Osteocyte (in vitro differentiated cells): Measurements from ENCODE around the gene FOXN3. TPM values are rescaled to one million over a fixed set of nuclear protein-coding genes. Genes with fewer than 3 reads are reported as not detected.
"Not testable (repeated sequence)": the region's sequence is repeated elsewhere in the genome, so short reads cannot be mapped to it uniquely, and the experiment has no call there.

Source experiments
- DNase-seq: peaks from one replicate; pipeline ENCODE4 v3.0.0; 2021; ENCODE audit warnings: mixed read lengths; ENCODE audit not compliant: unreplicated experiment; ENCODE audit errors: extremely low spot score
- H3K27ac Mint-ChIP-seq: one replicate; pipeline ENCODE4 v1.8.0; 2021; ENCODE audit warnings: mild to moderate bottlenecking, mixed read lengths; ENCODE audit not compliant: unreplicated experiment
- H3K27me3 Mint-ChIP-seq: one replicate; pipeline ENCODE4 v1.8.0; 2021; ENCODE audit warnings: mixed read lengths; ENCODE audit not compliant: unreplicated experiment
- H3K36me3 Mint-ChIP-seq: one replicate; pipeline ENCODE4 v1.8.0; 2021; ENCODE audit warnings: mixed read lengths; ENCODE audit not compliant: unreplicated experiment
- H3K4me1 Mint-ChIP-seq: one replicate; pipeline ENCODE4 v1.8.0; 2021; ENCODE audit warnings: mixed read lengths; ENCODE audit not compliant: unreplicated experiment
- H3K4me3 Mint-ChIP-seq: one replicate; pipeline ENCODE4 v1.8.0; 2021; ENCODE audit warnings: mild to moderate bottlenecking, moderate library complexity, mixed read lengths; ENCODE audit not compliant: unreplicated experiment
- H3K9me3 Mint-ChIP-seq: one replicate; pipeline ENCODE4 v1.8.0; 2021; ENCODE audit warnings: mixed read lengths; ENCODE audit not compliant: unreplicated experiment
- CTCF ChIP-seq: fragments of 200-600 bp; sonication (generic); IDR thresholded peaks from 2 replicates; pipeline ENCODE4 v1.5.0; 2021; ENCODE audit warnings: antibody characterized with exemption, mild to moderate bottlenecking, moderate library complexity
- total RNA-seq: library from RNA; stranded (reverse); gene quantifications from 2 replicates; pipeline ENCODE4 v1.2.1, GENCODE V29; 2021

FOXN3 gene
- total RNA-seq, 1 donor from 2014 or later, result 120 TPM

GRCh38 chr14:89207925-89208328, 209.1 kb downstream of the FOXN3 start:
- no peak overlapping the region for H3K4me3 Mint-ChIP-seq
- no peak overlapping the region for H3K27ac Mint-ChIP-seq
- H3K27me3 Mint-ChIP-seq, result no peaks in the 10 kb centered on the region

GRCh38 chr14:89206389-89207031, 210.5 kb downstream of the FOXN3 start:
- H3K27me3 Mint-ChIP-seq, result no peaks in the 10 kb centered on the region
- peaks cover 8% of the 10 kb centered on the region for H3K36me3 Mint-ChIP-seq
- H3K27ac Mint-ChIP-seq, result no peak overlapping the region
- H3K9me3 Mint-ChIP-seq, result no peaks in the 10 kb centered on the region
- no peak overlapping the region for H3K4me3 Mint-ChIP-seq
- H3K4me1 Mint-ChIP-seq, result peaks cover 3% of the 10 kb centered on the region
- TF ChIP-seq CTCF, result no peak
- no peak for DNase-seq

More at GRCh38 chr14:89207925-89208328, 209.1 kb downstream of the FOXN3 start:
- TF ChIP-seq CTCF, result no peak
- Mint-ChIP-seq H3K36me3 (peaks cover 8% of the 10 kb centered on the region), H3K9me3 (no peaks in the 10 kb centered on the region), H3K4me1 (peaks cover 3% of the 10 kb centered on the region)
- no peak for DNase-seq

- Mint-ChIP-seq H3K36me3 (peaks cover 7% of the 10 kb centered on the region), H3K4me1 (peaks cover 3% of the 10 kb centered on the region), H3K27ac (no peak overlapping the region), H3K27me3 (no peaks in the 10 kb centered on the region), H3K9me3 (no peaks in the 10 kb centered on the region), H3K4me3 (no peak overlapping the region)
- no peak for TF ChIP-seq CTCF
- no peak for DNase-seq
Observed at GRCh38 chr14:89205137-89205740, 211.8 kb downstream of the FOXN3 start.

GRCh38 chr14:89202413-89203190, 214.4 kb downstream of the FOXN3 start:
- Mint-ChIP-seq H3K9me3 (no peaks in the 10 kb centered on the region), H3K4me1 (no peaks in the 10 kb centered on the region), H3K27me3 (no peaks in the 10 kb centered on the region), H3K36me3 (peaks cover 9% of the 10 kb centered on the region), H3K4me3 (no peak overlapping the region), H3K27ac (no peak overlapping the region)
- no peak for TF ChIP-seq CTCF
- no peak for DNase-seq

- Mint-ChIP-seq H3K4me3 (no peak overlapping the region), H3K27ac (no peak overlapping the region), H3K36me3 (peaks cover 16% of the 10 kb centered on the region), H3K9me3 (no peaks in the 10 kb centered on the region), H3K4me1 (no peaks in the 10 kb centered on the region), H3K27me3 (no peaks in the 10 kb centered on the region)
- DNase-seq, result no peak
- no peak for TF ChIP-seq CTCF
Observed at GRCh38 chr14:89201645-89202044, 215.4 kb downstream of the FOXN3 start.

- not testable (repeated sequence) for DNase-seq, H3K27me3 Mint-ChIP-seq, H3K9me3 Mint-ChIP-seq, H3K4me1 Mint-ChIP-seq, H3K27ac Mint-ChIP-seq, H3K4me3 Mint-ChIP-seq
- H3K36me3 Mint-ChIP-seq, result peaks cover 12% of the 10 kb centered on the region
Observed at GRCh38 chr14:89199357-89199756, 217.7 kb downstream of the FOXN3 start.
